GM10248 (cell line): ENCODE results near the gene BCL2L13.

Source experiments
- CTCF ChIA-PET: fragments of 300-600 bp; sonication (Branson Sonifier 250); formaldehyde crosslinking; extraction: SDS; loops from one replicate; lab custom pipeline; 2021; ENCODE audit warnings: antibody characterized with exemption; lab: Yijun Ruan, JAX
- POLR2A ChIA-PET: fragments of 350-650 bp; sonication (Branson Sonifier 250); formaldehyde crosslinking; extraction: SDS; loops from one replicate; lab custom pipeline; 2020; ENCODE audit warnings: antibody characterized with exemption; lab: Yijun Ruan, JAX
- DNase-seq: peaks from one replicate; pipeline ENCODE4 v3.0.0; 2012; ENCODE audit errors: extremely low spot score
- CTCF ChIP-seq: IDR thresholded peaks from 2 replicates; pipeline ENCODE4 v1.5.1; 2012; ENCODE audit warnings: mild to moderate bottlenecking, low read depth; ENCODE audit errors: extremely low read depth, missing control alignments, control extremely low read depth

Gene BCL2L13

GRCh38 chr22:17706947-17707346 lies 68.4 kb downstream of the BCL2L13 start:
- ChIA-PET CTCF (interaction anchor here (1.2 to 3.0 kb wide), 8 partner anchors 9 to 78 kb away, joined by 3 to 9 read pairs (median 4); no protein-coding TSS in a partner anchor), POLR2A (no interaction called here)
- TF ChIP-seq CTCF = no peak
- no peak for DNase-seq

- ChIA-PET POLR2A (no interaction called here), CTCF (interaction anchor here (1.4 to 3.0 kb wide), 6 partner anchors 10 to 78 kb away, joined by 3 to 9 read pairs (median 4); no protein-coding TSS in a partner anchor)
- TF ChIP-seq CTCF = no peak
- no peak for DNase-seq
Measured at GRCh38 chr22:17707526-17707925, 69.0 kb downstream of the BCL2L13 start.

GRCh38 chr22:17710023-17710422 lies 71.5 kb downstream of the BCL2L13 start:
- ChIA-PET CTCF (interaction anchor here (1.0 to 2.2 kb wide), 5 partner anchors 22 to 151 kb away, joined by 3 to 5 read pairs (median 3); no protein-coding TSS in a partner anchor), POLR2A (interaction anchor here (0.7 kb wide), 1 partner anchor 16 kb away, joined by 4 read pairs; no protein-coding TSS in a partner anchor)

GRCh38 chr22:17712441-17712840 lies 73.9 kb downstream of the BCL2L13 start:
- CTCF ChIA-PET = interaction anchor here (2.6 kb wide), 1 partner anchor 30 kb away, joined by 5 read pairs; no protein-coding TSS in a partner anchor
- POLR2A ChIA-PET = no interaction called here
- DNase-seq = no peak
- no peak for TF ChIP-seq CTCF

More at GRCh38 chr22:17710023-17710422, 71.5 kb downstream of the BCL2L13 start:
- TF ChIP-seq CTCF = no peak
- DNase-seq = no peak

GRCh38 chr22:17716529-17716928 lies 78.0 kb downstream of the BCL2L13 start:
- DNase-seq = no peak
- CTCF ChIA-PET = no interaction called here
- TF ChIP-seq CTCF = no peak
- POLR2A ChIA-PET = no interaction called here

- TF ChIP-seq CTCF = no peak
- CTCF ChIA-PET = no interaction called here
- no peak for DNase-seq
- POLR2A ChIA-PET = no interaction called here
Measured at GRCh38 chr22:17717708-17718107, 79.2 kb downstream of the BCL2L13 start.
